WTC11 (cell line): ENCODE data around the gene PKM. TPM values are rescaled to one million over a fixed set of nuclear protein-coding genes. Genes with fewer than 3 reads are reported as not detected.

Source experiments
- ATAC-seq: fragments of 200-7000 bp; cut with Tn5 transposase; 2 replicates; pipeline ENCODE4 v1.10.0; 2021; ENCODE audit warnings: mild to moderate bottlenecking, moderate library complexity
- CTCF ChIA-PET: fragments of 300-600 bp; sonication (Branson Sonifier 250); formaldehyde crosslinking; loops from one replicate; lab custom pipeline; 2021; ENCODE audit warnings: antibody characterized with exemption; lab: Charles Lee
- POLR2A ChIA-PET: fragments of 350-600 bp; sonication (Branson Sonifier 250); formaldehyde crosslinking; loops from one replicate; lab custom pipeline; 2021; ENCODE audit warnings: antibody characterized with exemption; lab: Charles Lee
- DNase-seq: peaks from one replicate; pipeline ENCODE4 v3.0.0; 2021; ENCODE audit warnings: low spot score
- H3K27ac Mint-ChIP-seq: 2 replicates; pipeline ENCODE4 v1.8.0; 2021; ENCODE audit warnings: mixed read lengths
- H3K27me3 Mint-ChIP-seq: 2 replicates; pipeline ENCODE4 v1.8.0; 2021; ENCODE audit warnings: low read depth, mild to moderate bottlenecking, moderate library complexity, mixed read lengths
- H3K36me3 Mint-ChIP-seq: 2 replicates; pipeline ENCODE4 v1.8.0; 2021; ENCODE audit warnings: mixed read lengths
- H3K4me1 Mint-ChIP-seq: 2 replicates; pipeline ENCODE4 v1.8.0; 2022; ENCODE audit warnings: mixed read lengths
- H3K4me3 Mint-ChIP-seq: 2 replicates; pipeline ENCODE4 v1.8.0; 2021; ENCODE audit warnings: mild to moderate bottlenecking, moderate library complexity, mixed read lengths
- H3K9me3 Mint-ChIP-seq: 2 replicates; pipeline ENCODE4 v1.8.0; 2021; ENCODE audit warnings: mixed read lengths
- ATF6 ChIP-seq: sonication (generic); formaldehyde crosslinking; IDR thresholded peaks from 2 replicates; pipeline ENCODE4 v1.8.1; 2023; ENCODE audit warnings: mild to moderate bottlenecking, missing genetic modification reagents
- CDX4 ChIP-seq: fragments of 250-450 bp; sonication (Bioruptor Pico); IDR thresholded peaks from 2 replicates; pipeline ENCODE4 v1.9.0; 2021; ENCODE audit warnings: moderate library complexity, mild to moderate bottlenecking, inconsistent platforms, borderline replicate concordance
- E2F1 ChIP-seq: sonication (generic); formaldehyde crosslinking; IDR thresholded peaks from 2 replicates; pipeline ENCODE4 v1.8.0; 2022; ENCODE audit warnings: mild to moderate bottlenecking, missing genetic modification reagents
- ESRRA ChIP-seq: sonication (generic); formaldehyde crosslinking; IDR thresholded peaks from 2 replicates; pipeline ENCODE4 v1.8.1; 2022; ENCODE audit warnings: mild to moderate bottlenecking, missing genetic modification reagents, borderline replicate concordance
- HMGA2 ChIP-seq: fragments of 250-450 bp; sonication (Bioruptor Pico); IDR thresholded peaks from 2 replicates; pipeline ENCODE4 v1.4.0; 2021; ENCODE audit warnings: mild to moderate bottlenecking, moderate library complexity
- IRF1 ChIP-seq: sonication (generic); formaldehyde crosslinking; IDR thresholded peaks from 2 replicates; pipeline ENCODE4 v1.8.0; 2023; ENCODE audit warnings: missing genetic modification reagents
- JUN ChIP-seq: sonication (generic); formaldehyde crosslinking; IDR thresholded peaks from 2 replicates; pipeline ENCODE4 v1.8.0; 2023; ENCODE audit warnings: mild to moderate bottlenecking, missing genetic modification reagents
- MAX ChIP-seq: sonication (generic); formaldehyde crosslinking; IDR thresholded peaks from 2 replicates; pipeline ENCODE4 v1.8.0; 2022; ENCODE audit warnings: mild to moderate bottlenecking, missing genetic modification reagents
- MYBL2 ChIP-seq: sonication (generic); formaldehyde crosslinking; IDR thresholded peaks from 2 replicates; pipeline ENCODE4 v1.8.1; 2023; ENCODE audit warnings: mild to moderate bottlenecking, moderate library complexity, missing genetic modification reagents
- PRRX2 ChIP-seq: fragments of 250-450 bp; sonication (Bioruptor Pico); IDR thresholded peaks from 2 replicates; pipeline ENCODE4 v1.8.0; 2021; ENCODE audit warnings: mild to moderate bottlenecking
- RELA ChIP-seq: sonication (generic); formaldehyde crosslinking; IDR thresholded peaks from 2 replicates; pipeline ENCODE4 v1.8.1; 2022; ENCODE audit warnings: missing genetic modification reagents, mild to moderate bottlenecking, borderline replicate concordance
- ZMAT4 ChIP-seq: fragments of 250-450 bp; sonication (Bioruptor Pico); IDR thresholded peaks from 2 replicates; pipeline ENCODE4 v1.9.0; 2021; ENCODE audit warnings: mild to moderate bottlenecking
- ZNF138 ChIP-seq: sonication (generic); formaldehyde crosslinking; conservative IDR thresholded peaks from 2 replicates; pipeline ENCODE4 v1.8.1; 2022; ENCODE audit warnings: mild to moderate bottlenecking, moderate library complexity, missing genetic modification reagents
- ZNF219 ChIP-seq: sonication (generic); formaldehyde crosslinking; IDR thresholded peaks from 2 replicates; pipeline ENCODE4 v1.8.0; 2023; ENCODE audit warnings: missing genetic modification reagents, mild to moderate bottlenecking, borderline replicate concordance
- ZNF232 ChIP-seq: sonication (generic); formaldehyde crosslinking; IDR thresholded peaks from 2 replicates; pipeline ENCODE4 v1.8.0; 2022; ENCODE audit warnings: mild to moderate bottlenecking, missing genetic modification reagents
- ZNF396 ChIP-seq: fragments of 250-450 bp; sonication (Bioruptor Pico); IDR thresholded peaks from 2 replicates; pipeline ENCODE4 v1.8.0; 2021; ENCODE audit warnings: mild to moderate bottlenecking, moderate library complexity, borderline replicate concordance
- ZNF423 ChIP-seq: fragments of 250-450 bp; sonication (Bioruptor Pico); IDR thresholded peaks from 2 replicates; pipeline ENCODE4 v2.1.2; 2022; ENCODE audit warnings: mild to moderate bottlenecking, moderate library complexity
- ZNF425 ChIP-seq: fragments of 250-450 bp; sonication (Bioruptor Pico); conservative IDR thresholded peaks from 2 replicates; pipeline ENCODE4 v1.9.0; 2021; ENCODE audit warnings: mild to moderate bottlenecking
- ZNF671 ChIP-seq: fragments of 250-450 bp; sonication (Bioruptor Pico); IDR thresholded peaks from 2 replicates; pipeline ENCODE4 v1.8.0; 2021; ENCODE audit warnings: mild to moderate bottlenecking
- total RNA-seq: library from RNA; stranded (reverse); gene quantifications from 3 replicates; pipeline ENCODE4 v1.2.3, GENCODE V29; 2021

The PKM gene
- total RNA-seq, 1 experiment from 2014 or later = 858 TPM

- ATAC-seq = no peak
- no peak overlapping the region for H3K27ac Mint-ChIP-seq
- peaks cover 9% of the 10 kb centered on the region for H3K9me3 Mint-ChIP-seq
- H3K36me3 Mint-ChIP-seq = no peaks in the 10 kb centered on the region
- H3K27me3 Mint-ChIP-seq = peaks cover 27% of the 10 kb centered on the region
- peaks cover 31% of the 10 kb centered on the region for H3K4me1 Mint-ChIP-seq
- CTCF ChIA-PET = interaction anchor here (0.9 kb wide), 1 partner anchor 8 kb away, joined by 3 read pairs; no protein-coding TSS in a partner anchor
- H3K4me3 Mint-ChIP-seq = no peak overlapping the region
- no peak for DNase-seq
- no peak for TF ChIP-seq ESRRA (CRISPR knock-in tag)
- TF ChIP-seq ZMAT4 (CRISPR knock-in tag) = no peak
- no peak for TF ChIP-seq MAX (CRISPR knock-in tag)
- no peak for TF ChIP-seq PRRX2 (CRISPR knock-in tag)
- no peak for TF ChIP-seq ZNF396 (CRISPR knock-in tag)
- POLR2A ChIA-PET = no interaction called here
These were observed 38.6 kb downstream of the PKM start for GRCh38 chr15:72192416-72192815.

GRCh38 chr15:72189250-72189902 is 41.6 kb downstream of the PKM start:
- TF ChIP-seq ZNF219 (CRISPR knock-in tag) (no peak), CDX4 (CRISPR knock-in tag) (no peak), MYBL2 (CRISPR knock-in tag) (no peak), ZNF232 (CRISPR knock-in tag) (no peak), E2F1 (CRISPR knock-in tag) (no peak), IRF1 (no peak), RELA (CRISPR knock-in tag) (no peak), HMGA2 (no peak), ZNF138 (no peak)
- Mint-ChIP-seq H3K4me3 (no peak overlapping the region), H3K9me3 (peaks cover 9% of the 10 kb centered on the region), H3K27me3 (peaks cover 8% of the 10 kb centered on the region), H3K27ac (no peak overlapping the region), H3K4me1 (peaks cover 18% of the 10 kb centered on the region), H3K36me3 (no peaks in the 10 kb centered on the region)
- ATAC-seq = no peak
- no peak for DNase-seq
- CTCF ChIA-PET = interaction anchor here (1.9 kb wide), 1 partner anchor 8 kb away, joined by 6 read pairs; the partner anchor contains the start of gene GRAMD2A
- POLR2A ChIA-PET = no interaction called here

- Mint-ChIP-seq H3K36me3 (no peaks in the 10 kb centered on the region), H3K9me3 (peaks cover 3% of the 10 kb centered on the region; the same call in 1 of the 2 replicates), H3K27me3 (peaks cover 19% of the 10 kb centered on the region), H3K27ac (no peak overlapping the region), H3K4me1 (peaks cover 8% of the 10 kb centered on the region), H3K4me3 (peak overlapping the region; percentile 59)
- CTCF ChIA-PET = interaction anchor here (0.7 to 2.5 kb wide), 7 partner anchors 9 to 381 kb away, joined by 3 to 9 read pairs (median 3); partner anchors contain the start of gene GRAMD2A
- DNase-seq (peak; percentile 67), ATAC-seq (peak; percentile 90)
- POLR2A ChIA-PET = no interaction called here
- TF ChIP-seq ZNF671 (no peak), MYBL2 (CRISPR knock-in tag) (0 out of 2 replicates have a peak, but pooled peaks have one; percentile 19), ZNF425 (CRISPR knock-in tag) (no peak), ZNF423 (CRISPR knock-in tag) (peak; percentile 38; the same call in 1 of the 2 replicates), ATF6 (no peak), JUN (CRISPR knock-in tag) (no peak)
These were observed 46.7 kb downstream of the PKM start for GRCh38 chr15:72184165-72184811.
